Measurements from ENCODE around the gene MPRIP.

DNA sequence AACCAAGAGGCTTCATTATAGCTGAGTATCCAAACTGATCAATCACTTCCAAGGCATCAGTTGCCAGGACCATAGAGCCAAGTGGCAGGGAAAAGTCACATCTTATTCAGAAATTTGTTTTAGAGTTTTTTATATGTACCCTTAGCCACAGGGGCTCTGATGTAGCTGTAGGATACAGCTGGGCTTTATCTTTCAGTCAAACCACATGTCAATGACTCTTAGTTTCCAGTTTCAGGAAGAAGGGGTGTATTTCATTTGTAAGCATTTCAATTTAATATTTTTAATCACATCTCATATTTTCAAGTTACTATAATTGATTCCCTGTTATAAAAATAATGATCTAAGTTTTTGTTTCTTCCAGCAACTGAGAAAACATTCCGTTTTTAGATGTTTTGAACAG is 197.6 kb downstream of the MPRIP start:
- TF ChIP-seq CTCF (IDR thresholded peaks at IDR 0.05) (no peak), ZNF425 (CRISPR knock-in tag; conservative IDR thresholded peaks at IDR 0.05) (no peak), OVOL2 (CRISPR knock-in tag; IDR thresholded peaks at IDR 0.05; ENCODE audit: borderline replicate concordance) (no peak), TCF7 (CRISPR knock-in tag; IDR thresholded peaks at IDR 0.05; ENCODE audit: low read depth) (no peak), TEAD4 (CRISPR knock-in tag; IDR thresholded peaks at IDR 0.05) (no peak), SMAD4 (CRISPR knock-in tag; IDR thresholded peaks at IDR 0.05) (no peak), ZNF138 (CRISPR knock-in tag; conservative IDR thresholded peaks at IDR 0.05) (no peak), TEAD1 (CRISPR knock-in tag; IDR thresholded peaks at IDR 0.05) (no peak)
- TF ChIP-seq, protein P1, sequence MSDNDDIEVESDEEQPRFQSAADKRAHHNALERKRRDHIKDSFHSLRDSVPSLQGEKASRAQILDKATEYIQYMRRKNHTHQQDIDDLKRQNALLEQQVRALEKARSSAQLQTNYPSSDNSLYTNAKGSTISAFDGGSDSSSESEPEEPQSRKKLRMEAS (CRISPR knock-in tag; IDR thresholded peaks at IDR 0.05), result no peak
- TF ChIP-seq, protein P2, sequence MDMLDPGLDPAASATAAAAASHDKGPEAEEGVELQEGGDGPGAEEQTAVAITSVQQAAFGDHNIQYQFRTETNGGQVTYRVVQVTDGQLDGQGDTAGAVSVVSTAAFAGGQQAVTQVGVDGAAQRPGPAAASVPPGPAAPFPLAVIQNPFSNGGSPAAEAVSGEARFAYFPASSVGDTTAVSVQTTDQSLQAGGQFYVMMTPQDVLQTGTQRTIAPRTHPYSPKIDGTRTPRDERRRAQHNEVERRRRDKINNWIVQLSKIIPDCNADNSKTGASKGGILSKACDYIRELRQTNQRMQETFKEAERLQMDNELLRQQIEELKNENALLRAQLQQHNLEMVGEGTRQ (CRISPR knock-in tag; IDR thresholded peaks at IDR 0.05), result no peak
- TF ChIP-seq, protein P3, sequence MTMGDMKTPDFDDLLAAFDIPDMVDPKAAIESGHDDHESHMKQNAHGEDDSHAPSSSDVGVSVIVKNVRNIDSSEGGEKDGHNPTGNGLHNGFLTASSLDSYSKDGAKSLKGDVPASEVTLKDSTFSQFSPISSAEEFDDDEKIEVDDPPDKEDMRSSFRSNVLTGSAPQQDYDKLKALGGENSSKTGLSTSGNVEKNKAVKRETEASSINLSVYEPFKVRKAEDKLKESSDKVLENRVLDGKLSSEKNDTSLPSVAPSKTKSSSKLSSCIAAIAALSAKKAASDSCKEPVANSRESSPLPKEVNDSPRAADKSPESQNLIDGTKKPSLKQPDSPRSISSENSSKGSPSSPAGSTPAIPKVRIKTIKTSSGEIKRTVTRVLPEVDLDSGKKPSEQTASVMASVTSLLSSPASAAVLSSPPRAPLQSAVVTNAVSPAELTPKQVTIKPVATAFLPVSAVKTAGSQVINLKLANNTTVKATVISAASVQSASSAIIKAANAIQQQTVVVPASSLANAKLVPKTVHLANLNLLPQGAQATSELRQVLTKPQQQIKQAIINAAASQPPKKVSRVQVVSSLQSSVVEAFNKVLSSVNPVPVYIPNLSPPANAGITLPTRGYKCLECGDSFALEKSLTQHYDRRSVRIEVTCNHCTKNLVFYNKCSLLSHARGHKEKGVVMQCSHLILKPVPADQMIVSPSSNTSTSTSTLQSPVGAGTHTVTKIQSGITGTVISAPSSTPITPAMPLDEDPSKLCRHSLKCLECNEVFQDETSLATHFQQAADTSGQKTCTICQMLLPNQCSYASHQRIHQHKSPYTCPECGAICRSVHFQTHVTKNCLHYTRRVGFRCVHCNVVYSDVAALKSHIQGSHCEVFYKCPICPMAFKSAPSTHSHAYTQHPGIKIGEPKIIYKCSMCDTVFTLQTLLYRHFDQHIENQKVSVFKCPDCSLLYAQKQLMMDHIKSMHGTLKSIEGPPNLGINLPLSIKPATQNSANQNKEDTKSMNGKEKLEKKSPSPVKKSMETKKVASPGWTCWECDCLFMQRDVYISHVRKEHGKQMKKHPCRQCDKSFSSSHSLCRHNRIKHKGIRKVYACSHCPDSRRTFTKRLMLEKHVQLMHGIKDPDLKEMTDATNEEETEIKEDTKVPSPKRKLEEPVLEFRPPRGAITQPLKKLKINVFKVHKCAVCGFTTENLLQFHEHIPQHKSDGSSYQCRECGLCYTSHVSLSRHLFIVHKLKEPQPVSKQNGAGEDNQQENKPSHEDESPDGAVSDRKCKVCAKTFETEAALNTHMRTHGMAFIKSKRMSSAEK (CRISPR knock-in tag; IDR thresholded peaks at IDR 0.05; ENCODE audit: borderline replicate concordance), result no peak
